HL-60 (cell line): ENCODE data around the gene TMEM106C.

Experiments
- DNase-seq, 2 experiments: peaks; one replicate each; pipeline ENCODE4 v3.0.0-alpha.2; 2010 to 2020; ENCODE audit warnings: low read depth in 1 of 2, low spot score in 1 of 2
- H3K27ac ChIP-seq: fragments of 250-450 bp; sonication (Bioruptor Pico); replicated peaks from 2 replicates; pipeline ENCODE4 v1.5.1; 2020; ENCODE audit warnings: mild to moderate bottlenecking, moderate library complexity
- H3K27me3 ChIP-seq: fragments of 250-450 bp; sonication (Bioruptor Pico); 2 replicates; pipeline ENCODE4 v1.5.1; 2021; ENCODE audit warnings: mild to moderate bottlenecking, moderate library complexity; ENCODE audit not compliant: insufficient read depth, poor library complexity, severe bottlenecking
- H3K4me3 ChIP-seq: replicated peaks from 2 replicates; pipeline ENCODE4 v1.5.1; 2011; ENCODE audit warnings: mild to moderate bottlenecking, control low read depth, low read length; ENCODE audit not compliant: insufficient read depth
- GABPA ChIP-seq: IDR thresholded peaks from 2 replicates; pipeline ENCODE4 v1.6.1; 2012; ENCODE audit warnings: low read depth
- POLR2AphosphoS5 ChIP-seq: IDR thresholded peaks from 2 replicates; pipeline ENCODE4 v1.6.1; 2012; ENCODE audit warnings: low read depth
- SPI1 ChIP-seq: IDR thresholded peaks from 2 replicates; pipeline ENCODE4 v1.6.1; 2012; ENCODE audit warnings: low read depth, mild to moderate bottlenecking, borderline replicate concordance
- TF ChIP-seq, protein P1 (sequence below): IDR thresholded peaks from one replicate; pipeline ENCODE4 v1.5.1; 2011; ENCODE audit warnings: low read length, control low read depth, inconsistent platforms; ENCODE audit not compliant: insufficient read depth
- TF ChIP-seq, protein P2 (sequence below): IDR thresholded peaks from 2 replicates; pipeline ENCODE4 v1.6.1; 2012; ENCODE audit warnings: low read depth; ENCODE audit not compliant: insufficient replicate concordance

TMEM106C gene

DNA sequence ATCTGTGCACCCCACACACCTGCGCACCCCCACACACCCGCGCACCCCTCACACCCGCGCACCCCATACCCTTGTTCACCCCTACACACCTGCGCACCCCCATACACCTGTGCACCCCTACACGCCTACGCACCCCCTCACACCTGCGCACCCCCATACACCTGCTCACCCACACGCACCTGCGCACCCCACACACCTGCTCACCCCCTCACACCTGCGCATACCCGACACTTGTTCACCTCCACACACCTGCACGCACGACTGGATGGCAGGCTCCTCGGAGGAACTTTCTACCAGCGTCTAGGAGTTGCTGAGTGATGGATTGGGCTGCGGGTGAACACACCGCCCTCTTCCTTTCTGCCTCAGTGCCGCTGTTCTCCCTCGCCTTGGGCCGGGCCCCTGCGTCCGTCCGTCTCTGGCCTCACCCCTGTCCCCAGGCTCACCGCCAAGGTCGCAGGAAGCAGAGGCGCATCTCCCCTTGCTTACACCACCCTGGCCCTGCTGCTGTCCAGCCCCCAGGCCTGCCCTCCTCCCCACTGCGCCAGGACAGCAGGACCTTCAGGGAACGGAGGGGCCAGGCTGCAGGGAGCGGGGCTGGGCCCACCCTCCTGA is 20.7 kb upstream of the TMEM106C start:
- DNase-seq, result no peak
- Histone ChIP-seq H3K4me3 (no peak overlapping the region), H3K27ac (no peak overlapping the region), H3K27me3 (no peaks in the 10 kb centered on the region)
- no peak for TF ChIP-seq SPI1
- TF ChIP-seq, protein P1, sequence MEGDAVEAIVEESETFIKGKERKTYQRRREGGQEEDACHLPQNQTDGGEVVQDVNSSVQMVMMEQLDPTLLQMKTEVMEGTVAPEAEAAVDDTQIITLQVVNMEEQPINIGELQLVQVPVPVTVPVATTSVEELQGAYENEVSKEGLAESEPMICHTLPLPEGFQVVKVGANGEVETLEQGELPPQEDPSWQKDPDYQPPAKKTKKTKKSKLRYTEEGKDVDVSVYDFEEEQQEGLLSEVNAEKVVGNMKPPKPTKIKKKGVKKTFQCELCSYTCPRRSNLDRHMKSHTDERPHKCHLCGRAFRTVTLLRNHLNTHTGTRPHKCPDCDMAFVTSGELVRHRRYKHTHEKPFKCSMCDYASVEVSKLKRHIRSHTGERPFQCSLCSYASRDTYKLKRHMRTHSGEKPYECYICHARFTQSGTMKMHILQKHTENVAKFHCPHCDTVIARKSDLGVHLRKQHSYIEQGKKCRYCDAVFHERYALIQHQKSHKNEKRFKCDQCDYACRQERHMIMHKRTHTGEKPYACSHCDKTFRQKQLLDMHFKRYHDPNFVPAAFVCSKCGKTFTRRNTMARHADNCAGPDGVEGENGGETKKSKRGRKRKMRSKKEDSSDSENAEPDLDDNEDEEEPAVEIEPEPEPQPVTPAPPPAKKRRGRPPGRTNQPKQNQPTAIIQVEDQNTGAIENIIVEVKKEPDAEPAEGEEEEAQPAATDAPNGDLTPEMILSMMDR, result no peak
- no peak for TF ChIP-seq GABPA
- TF ChIP-seq, protein P2, sequence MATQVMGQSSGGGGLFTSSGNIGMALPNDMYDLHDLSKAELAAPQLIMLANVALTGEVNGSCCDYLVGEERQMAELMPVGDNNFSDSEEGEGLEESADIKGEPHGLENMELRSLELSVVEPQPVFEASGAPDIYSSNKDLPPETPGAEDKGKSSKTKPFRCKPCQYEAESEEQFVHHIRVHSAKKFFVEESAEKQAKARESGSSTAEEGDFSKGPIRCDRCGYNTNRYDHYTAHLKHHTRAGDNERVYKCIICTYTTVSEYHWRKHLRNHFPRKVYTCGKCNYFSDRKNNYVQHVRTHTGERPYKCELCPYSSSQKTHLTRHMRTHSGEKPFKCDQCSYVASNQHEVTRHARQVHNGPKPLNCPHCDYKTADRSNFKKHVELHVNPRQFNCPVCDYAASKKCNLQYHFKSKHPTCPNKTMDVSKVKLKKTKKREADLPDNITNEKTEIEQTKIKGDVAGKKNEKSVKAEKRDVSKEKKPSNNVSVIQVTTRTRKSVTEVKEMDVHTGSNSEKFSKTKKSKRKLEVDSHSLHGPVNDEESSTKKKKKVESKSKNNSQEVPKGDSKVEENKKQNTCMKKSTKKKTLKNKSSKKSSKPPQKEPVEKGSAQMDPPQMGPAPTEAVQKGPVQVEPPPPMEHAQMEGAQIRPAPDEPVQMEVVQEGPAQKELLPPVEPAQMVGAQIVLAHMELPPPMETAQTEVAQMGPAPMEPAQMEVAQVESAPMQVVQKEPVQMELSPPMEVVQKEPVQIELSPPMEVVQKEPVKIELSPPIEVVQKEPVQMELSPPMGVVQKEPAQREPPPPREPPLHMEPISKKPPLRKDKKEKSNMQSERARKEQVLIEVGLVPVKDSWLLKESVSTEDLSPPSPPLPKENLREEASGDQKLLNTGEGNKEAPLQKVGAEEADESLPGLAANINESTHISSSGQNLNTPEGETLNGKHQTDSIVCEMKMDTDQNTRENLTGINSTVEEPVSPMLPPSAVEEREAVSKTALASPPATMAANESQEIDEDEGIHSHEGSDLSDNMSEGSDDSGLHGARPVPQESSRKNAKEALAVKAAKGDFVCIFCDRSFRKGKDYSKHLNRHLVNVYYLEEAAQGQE, result no peak
- TF ChIP-seq POLR2AphosphoS5, result no peak

DNA sequence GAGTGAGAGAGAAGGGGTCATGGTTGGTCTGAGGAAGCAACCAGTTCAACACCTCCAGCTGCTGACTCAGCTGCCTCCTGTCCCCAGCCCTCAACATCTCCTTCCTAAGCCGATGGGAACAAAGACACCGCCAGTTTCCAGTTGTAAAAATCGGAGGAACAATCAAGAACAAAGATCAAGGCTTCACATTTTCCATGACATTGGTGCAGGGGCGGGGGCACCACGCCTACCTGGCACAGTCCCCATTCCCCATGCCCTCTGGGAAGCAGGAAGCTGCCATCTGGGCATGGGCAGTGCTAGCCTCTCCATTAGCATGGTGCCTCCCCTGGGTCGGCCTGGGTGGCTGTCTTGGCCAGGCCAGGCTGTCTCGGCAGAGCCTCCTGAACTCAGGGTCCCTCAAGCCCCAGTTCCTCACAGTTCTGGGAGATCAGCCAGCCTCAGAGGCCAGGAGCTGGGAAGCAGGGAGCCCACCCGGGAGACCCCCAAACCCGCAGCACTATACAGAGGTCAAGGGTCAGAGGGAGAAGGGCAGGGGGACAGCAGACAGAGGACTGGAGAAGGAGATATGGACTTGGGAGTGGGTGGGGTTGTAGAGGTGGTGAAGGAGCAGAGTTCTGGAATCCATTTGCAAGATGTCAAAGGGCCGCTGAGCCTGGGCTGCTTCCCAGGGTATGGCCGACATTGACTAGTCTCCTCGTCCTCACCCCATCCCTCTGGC is 19.6 kb upstream of the TMEM106C start:
- DNase-seq, result no peak
- H3K4me3 ChIP-seq, result no peak overlapping the region
- no peaks in the 10 kb centered on the region for H3K27me3 ChIP-seq
- TF ChIP-seq, protein P1, result no peak
- TF ChIP-seq, protein P2, result no peak
- no peak for TF ChIP-seq GABPA
- no peak for TF ChIP-seq SPI1
- TF ChIP-seq POLR2AphosphoS5, result no peak
- no peak overlapping the region for H3K27ac ChIP-seq

DNA sequence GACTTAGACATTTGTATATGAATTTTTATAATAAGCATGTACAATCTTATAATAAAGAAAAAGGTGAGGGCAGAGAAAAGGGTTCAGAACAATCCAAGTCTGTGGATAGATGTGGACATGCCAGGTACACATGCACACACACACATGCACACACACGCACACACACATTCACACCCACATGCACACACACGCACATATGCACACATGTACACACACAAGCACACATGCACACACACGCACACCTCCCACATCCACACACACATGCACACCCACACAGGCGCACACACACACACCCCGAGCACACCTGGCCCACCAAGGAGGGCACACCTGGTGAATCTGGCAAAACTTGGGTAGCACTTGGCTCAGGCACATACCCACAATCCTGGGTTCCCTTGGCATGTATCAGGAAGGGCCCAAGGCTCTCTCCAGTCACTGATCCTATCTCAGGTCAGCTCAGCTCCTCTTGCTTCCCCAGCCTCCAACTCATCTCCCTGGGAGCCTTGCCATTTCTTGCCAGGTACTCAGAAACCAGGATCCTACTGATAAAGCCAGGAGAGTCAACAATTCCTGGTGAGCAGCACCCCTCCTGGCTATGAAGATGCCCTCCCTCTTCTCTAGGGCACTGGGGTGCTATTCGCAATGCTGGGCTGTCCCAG is 18.6 kb upstream of the TMEM106C start:
- Histone ChIP-seq H3K4me3 (no peak overlapping the region), H3K27ac (no peak overlapping the region), H3K27me3 (no peaks in the 10 kb centered on the region)
- no peak for DNase-seq
- TF ChIP-seq POLR2AphosphoS5 (no peak), GABPA (no peak), SPI1 (no peak)
- TF ChIP-seq, protein P2, result no peak
